H9 (cell line): Measurements from ENCODE around the gene ACBD7. TPM values are rescaled to one million over a fixed set of nuclear protein-coding genes. Genes with fewer than 3 reads are reported as not detected.
A peak's percentile ranks its signal among the peaks of the same experiment; 100 is the strongest.

ENCODE experiments used
- DNase-seq: peaks from one replicate; pipeline ENCODE4 v3.0.0-alpha.2; 2017
- H2AFZ ChIP-seq: one replicate; pipeline ENCODE4 v1.6.1; 2013; ENCODE audit warnings: mild to moderate bottlenecking, low read length, control low read depth, moderate library complexity
- H2AK5ac ChIP-seq: 2 replicates; pipeline ENCODE4 v1.6.1; 2013; ENCODE audit warnings: low read length, control low read depth, mixed read lengths; ENCODE audit not compliant: insufficient read length
- H2BK120ac ChIP-seq: one replicate; pipeline ENCODE4 v1.6.1; 2013; ENCODE audit warnings: low read depth, mild to moderate bottlenecking, low read length, control low read depth, inconsistent platforms; ENCODE audit not compliant: poor library complexity, severe bottlenecking
- H2BK12ac ChIP-seq: 2 replicates; pipeline ENCODE4 v1.6.1; 2013; ENCODE audit warnings: low read length, control low read depth, mixed read lengths, low read depth; ENCODE audit not compliant: insufficient read length
- H2BK15ac ChIP-seq: 2 replicates; pipeline ENCODE4 v1.6.1; 2013; ENCODE audit warnings: low read depth, low read length, control low read depth
- H2BK20ac ChIP-seq: one replicate; pipeline ENCODE4 v1.6.1; 2013; ENCODE audit warnings: low read depth, mild to moderate bottlenecking, low read length, control low read depth, inconsistent platforms; ENCODE audit not compliant: poor library complexity, severe bottlenecking
- H2BK5ac ChIP-seq: 2 replicates; pipeline ENCODE4 v1.6.1; 2013; ENCODE audit warnings: low read length, control low read depth, mixed read lengths; ENCODE audit not compliant: insufficient read length
- H3K14ac ChIP-seq: 2 replicates; pipeline ENCODE4 v1.6.1; 2013; ENCODE audit warnings: low read length, control low read depth; ENCODE audit not compliant: insufficient read depth
- H3K18ac ChIP-seq: 2 replicates; pipeline ENCODE4 v1.6.1; 2013; ENCODE audit warnings: low read depth, mild to moderate bottlenecking, mixed read lengths, low read length, control low read depth; ENCODE audit not compliant: insufficient read length
- H3K23ac ChIP-seq: 2 replicates; pipeline ENCODE4 v1.6.1; 2013; ENCODE audit warnings: low read length, control low read depth, mixed read lengths, low read depth; ENCODE audit not compliant: insufficient read length
- H3K23me2 ChIP-seq: 2 replicates; pipeline ENCODE4 v1.6.1; 2013; ENCODE audit warnings: low read depth, mild to moderate bottlenecking, mixed read lengths, low read length, control low read depth; ENCODE audit not compliant: insufficient read length, poor library complexity, severe bottlenecking
- H3K27ac ChIP-seq: 2 replicates; pipeline ENCODE4 v1.5.1; 2013; ENCODE audit warnings: low read length, control low read depth, mixed read lengths, low read depth; ENCODE audit not compliant: insufficient read length
- H3K27me3 ChIP-seq: 2 replicates; pipeline ENCODE4 v1.6.1; 2013; ENCODE audit warnings: low read length, control low read depth, inconsistent platforms; ENCODE audit not compliant: insufficient read depth
- H3K4ac ChIP-seq: 2 replicates; pipeline ENCODE4 v1.6.1; 2013; ENCODE audit warnings: low read depth, mild to moderate bottlenecking, control low read depth, inconsistent platforms, low read length, moderate library complexity
- H3K4me1 ChIP-seq: 2 replicates; pipeline ENCODE4 v1.6.1; 2013; ENCODE audit warnings: low read length, control low read depth, inconsistent platforms; ENCODE audit not compliant: insufficient read depth
- H3K4me2 ChIP-seq: 2 replicates; pipeline ENCODE4 v1.6.1; 2013; ENCODE audit warnings: low read length, control low read depth, mixed read lengths; ENCODE audit not compliant: insufficient read length, insufficient read depth
- H3K56ac ChIP-seq: 2 replicates; pipeline ENCODE4 v1.6.1; 2013; ENCODE audit warnings: low read depth, mild to moderate bottlenecking, mixed read lengths, low read length, control low read depth; ENCODE audit not compliant: insufficient read length
- H3K79me1 ChIP-seq: 2 replicates; pipeline ENCODE4 v1.6.1; 2013; ENCODE audit warnings: low read depth, mild to moderate bottlenecking, moderate library complexity, low read length, control low read depth, inconsistent platforms; ENCODE audit not compliant: insufficient read depth, poor library complexity, severe bottlenecking
- H3K79me2 ChIP-seq: 2 replicates; pipeline ENCODE4 v1.6.1; 2013; ENCODE audit warnings: low read length, control low read depth, inconsistent platforms; ENCODE audit not compliant: insufficient read depth
- H3K9ac ChIP-seq: 2 replicates; pipeline ENCODE4 v1.6.1; 2013; ENCODE audit warnings: low read length, control low read depth, mixed read lengths; ENCODE audit not compliant: insufficient read length; ENCODE audit errors: extremely low read depth
- H3K9me3 ChIP-seq: one replicate; pipeline ENCODE4 v1.6.1; 2013; ENCODE audit warnings: low read depth, low read length, inconsistent platforms; ENCODE audit not compliant: control insufficient read depth
- H3T11ph ChIP-seq: one replicate; pipeline ENCODE4 v1.6.1; 2013; ENCODE audit warnings: mild to moderate bottlenecking, low read length, control low read depth, inconsistent platforms
- H4K20me1 ChIP-seq: one replicate; pipeline ENCODE4 v1.6.1; 2013; ENCODE audit not compliant: control insufficient read depth, insufficient read length, insufficient read depth
- H4K5ac ChIP-seq: 2 replicates; pipeline ENCODE4 v1.6.1; 2013; ENCODE audit warnings: low read depth, mild to moderate bottlenecking, mixed read lengths, low read length, control low read depth; ENCODE audit not compliant: insufficient read length
- H4K8ac ChIP-seq: replicated peaks from 2 replicates; pipeline ENCODE4 v1.6.1; 2013; ENCODE audit warnings: low read length, control low read depth, mixed read lengths, low read depth; ENCODE audit not compliant: insufficient read length
- H4K91ac ChIP-seq: 2 replicates; pipeline ENCODE4 v1.6.1; 2013; ENCODE audit warnings: low read depth, mild to moderate bottlenecking, moderate library complexity, mixed read lengths, low read length, control low read depth; ENCODE audit not compliant: insufficient read length
- H3K27ac Mint-ChIP-seq, 3 experiments: 2 replicates in 2 of 3; 3 replicates in 1 of 3; pipeline ENCODE4 v1.8.0; 2020 to 2021; ENCODE audit warnings: mixed read lengths in 3 of 3, mild to moderate bottlenecking in 1 of 3, moderate library complexity in 1 of 3
- H3K27me3 Mint-ChIP-seq: 2 replicates; pipeline ENCODE4 v1.8.0; 2021; ENCODE audit warnings: low read depth, mild to moderate bottlenecking, moderate library complexity, mixed read lengths
- H3K36me3 Mint-ChIP-seq, 3 experiments: 2 replicates in 2 of 3; 3 replicates in 1 of 3; pipeline ENCODE4 v1.8.0; 2020 to 2021; ENCODE audit warnings: low read depth in 3 of 3, mixed read lengths in 3 of 3; ENCODE audit not compliant: insufficient read depth in 1 of 3
- H3K4me1 Mint-ChIP-seq, 2 experiments: 2 replicates each; pipeline ENCODE4 v1.8.0; 2020; ENCODE audit warnings: mixed read lengths in 2 of 2
- H3K4me3 Mint-ChIP-seq, 2 experiments: 2 replicates in 1 of 2; 3 replicates in 1 of 2; pipeline ENCODE4 v1.8.0; 2020 to 2021; ENCODE audit warnings: mild to moderate bottlenecking in 2 of 2, mixed read lengths in 2 of 2, moderate library complexity in 1 of 2
- H3K9me3 Mint-ChIP-seq, 2 experiments: 2 replicates in 1 of 2; 3 replicates in 1 of 2; pipeline ENCODE4 v1.8.0; 2020; ENCODE audit warnings: mild to moderate bottlenecking in 2 of 2, mixed read lengths in 2 of 2, moderate library complexity in 1 of 2
- CTCF ChIP-seq: fragments of 200-600 bp; sonication (generic); conservative IDR thresholded peaks from 3 replicates; pipeline ENCODE4 v1.8.0; 2021; ENCODE audit warnings: antibody characterized with exemption, mild to moderate bottlenecking
- WGBS: extraction: QIAGEN DNeasy Blood & Tissue Kit; methylation state at CpG from one replicate; pipeline ENCODE4 v1.1.7; 2013; ENCODE audit warnings: missing lambda C conversion rate, low lambda C conversion rate, mixed read lengths; ENCODE audit not compliant: insufficient read length; ENCODE audit errors: extremely low coverage; 5-methylcytosine and 5-hydroxymethylcytosine counted together
- total RNA-seq: library from RNA; stranded (reverse); gene quantifications from 2 replicates; pipeline ENCODE4 v1.2.1, GENCODE V29; 2021

Gene ACBD7
- total RNA-seq, 1 experiment from 2014 or later, result 25.0 TPM

DNA sequence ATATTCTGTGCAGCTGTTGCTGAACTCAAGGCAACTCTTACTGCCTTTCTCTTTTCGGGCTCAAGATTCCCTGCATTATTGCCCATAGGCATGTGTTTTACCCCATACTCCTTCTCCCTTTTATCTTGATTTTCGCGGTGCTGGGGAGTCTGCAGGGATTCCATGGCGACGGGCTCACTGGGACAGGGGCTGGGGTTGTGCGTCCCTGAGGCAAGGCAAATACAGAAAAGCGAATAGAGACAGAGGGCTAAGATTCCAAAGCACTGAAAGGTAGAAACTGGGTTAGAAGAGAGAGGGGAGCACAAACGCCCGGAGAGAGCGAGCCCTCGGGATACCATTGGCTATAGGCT is 8.1 kb upstream of the ACBD7 start:
- no peaks in the 10 kb centered on the region; a peak in 1 of 5 replicates for H3K9me3 Mint-ChIP-seq

More for the DNA sequence above, 8.1 kb upstream of the ACBD7 start:
- Histone ChIP-seq H3T11ph (no peak overlapping the region), H3K23me2 (peaks cover 14% of the 10 kb centered on the region), H3K18ac (no peak overlapping the region), H4K20me1 (no peaks in the 10 kb centered on the region), H3K4ac (no peak overlapping the region), H2AK5ac (no peak overlapping the region), H4K5ac (no peak overlapping the region), H3K4me2 (peak overlapping the region; percentile 98), H3K27ac (no peak overlapping the region), H3K27me3 (no peaks in the 10 kb centered on the region; the same call in 1 of the 2 replicates), H3K23ac (no peak overlapping the region), H2AFZ (no peak overlapping the region), H3K4me1 (no peaks in the 10 kb centered on the region), H3K9ac (peak overlapping the region; percentile 64), H4K91ac (no peak overlapping the region), H2BK12ac (no peak overlapping the region), H3K56ac (no peak overlapping the region), H3K14ac (no peak overlapping the region), H3K79me2 (peaks cover 12% of the 10 kb centered on the region; the same call in 1 of the 2 replicates), H2BK15ac (no peak overlapping the region), H2BK20ac (no peak overlapping the region), H2BK5ac (no peak overlapping the region), H3K79me1 (peaks cover 6% of the 10 kb centered on the region), H4K8ac (no peak overlapping the region), H2BK120ac (no peak overlapping the region), H3K9me3 (no peaks in the 10 kb centered on the region)
- no peak for DNase-seq
- H3K4me1 Mint-ChIP-seq, result peaks cover 9 to 16% of the 10 kb centered on the region in 2 experiments
- peak overlapping the region; percentile 99 to 100 for H3K4me3 Mint-ChIP-seq
- peaks cover 2% of the 10 kb centered on the region; the same call in 1 of the 2 replicates for H3K27me3 Mint-ChIP-seq
- peak overlapping the region in 2 of 3 experiments; percentile 28 to 87; a peak in 6 of 7 replicates for H3K27ac Mint-ChIP-seq
- TF ChIP-seq CTCF, result no peak
- no CpG with 5 or more reads among the region's 11 CpGs for WGBS
- H3K36me3 Mint-ChIP-seq, result peaks cover 3 to 19% (median 11%) of the 10 kb centered on the region in 3 experiments; a peak in 6 of 7 replicates
